Skeletal muscle tissue (tissue), 4 donors: ENCODE results near the gene ASB10. TPM values are rescaled to one million over a fixed set of nuclear protein-coding genes. Genes with fewer than 3 reads are reported as not detected.

ENCODE experiments used
- H3K27ac ChIP-seq: one replicate; pipeline ENCODE4 v1.7.0; 2013; ENCODE audit warnings: mild to moderate bottlenecking, low read depth, low read length, inconsistent platforms
- H3K27me3 ChIP-seq, 3 donors: one replicate each; pipeline ENCODE4 v1.7.0; 2013; ENCODE audit warnings: low read length in 3 of 3; ENCODE audit not compliant: control insufficient read depth in 3 of 3, insufficient read depth in 3 of 3
- H3K36me3 ChIP-seq, 3 donors: one replicate each; pipeline ENCODE4 v1.7.0; 2013; ENCODE audit warnings: low read length in 3 of 3; ENCODE audit not compliant: control insufficient read depth in 3 of 3, insufficient read depth in 3 of 3
- H3K4me1 ChIP-seq, 3 donors: one replicate each; pipeline ENCODE4 v1.7.0; 2013; ENCODE audit warnings: low read length in 3 of 3, mild to moderate bottlenecking in 3 of 3; ENCODE audit not compliant: control insufficient read depth in 3 of 3, insufficient read depth in 3 of 3
- H3K4me3 ChIP-seq, 3 donors: one replicate each; pipeline ENCODE4 v1.7.0; 2013; ENCODE audit warnings: low read length in 3 of 3
- H3K9ac ChIP-seq, 3 donors: one replicate each; pipeline ENCODE4 v1.7.0; 2013; ENCODE audit warnings: low read length in 3 of 3, mild to moderate bottlenecking in 3 of 3, moderate library complexity in 2 of 3, low read depth in 1 of 3
- H3K9me3 ChIP-seq, 3 donors: one replicate each; pipeline ENCODE4 v1.7.0; 2013; ENCODE audit warnings: low read length in 3 of 3; ENCODE audit not compliant: control insufficient read depth in 3 of 3
- total RNA-seq: library from RNA; depleted of rRNA; stranded (reverse); fragments of >200 nt; gene quantifications from one replicate; pipeline ENCODE4 v1.2.3, GENCODE V29; 2014
- donor health status: Osteomylitis.

ASB10 gene
- total RNA-seq, 1 donor from 2014 or later, result 3.7 TPM

- Histone ChIP-seq H3K36me3 (no peaks in the 10 kb centered on the region), H3K4me1 (peaks cover 20 to 39% (median 25%) of the 10 kb centered on the region in 3 donors), H3K27ac (peak overlapping the region; percentile 72), H3K4me3 (peak overlapping the region in 1 of 3 donors; percentile 20), H3K9ac (peak overlapping the region in 2 of 3 donors; percentile 38 to 62), H3K9me3 (no peaks in the 10 kb centered on the region), H3K27me3 (peaks cover 0 to 15% (median 5%) of the 10 kb centered on the region in 3 donors)
Measured at GRCh38 chr7:151191544-151191943, 4.5 kb upstream of the ASB10 start.

GRCh38 chr7:151189038-151189437 lies 2.0 kb upstream of the ASB10 start:
- H3K27ac ChIP-seq, result no peak overlapping the region
- peaks cover 26 to 60% (median 34%) of the 10 kb centered on the region in 3 donors for H3K4me1 ChIP-seq
- no peaks in the 10 kb centered on the region for H3K27me3 ChIP-seq
- no peaks in the 10 kb centered on the region for H3K9me3 ChIP-seq
- H3K36me3 ChIP-seq, result peaks cover 0 to 5% (median 0%) of the 10 kb centered on the region in 3 donors
- H3K9ac ChIP-seq, result no peak overlapping the region
- H3K4me3 ChIP-seq, result no peak overlapping the region

- H3K4me3 ChIP-seq, result peak overlapping the region; percentile 59 to 75 (median 68)
- H3K36me3 ChIP-seq, result peaks cover 0 to 5% (median 0%) of the 10 kb centered on the region in 3 donors
- peak overlapping the region; percentile 97 for H3K27ac ChIP-seq
- no peaks in the 10 kb centered on the region for H3K27me3 ChIP-seq
- H3K9me3 ChIP-seq, result no peaks in the 10 kb centered on the region
- H3K4me1 ChIP-seq, result peaks cover 26 to 60% (median 34%) of the 10 kb centered on the region in 3 donors
- H3K9ac ChIP-seq, result peak overlapping the region; percentile 81 to 99 (median 86)
Measured at GRCh38 chr7:151188252-151188542, 1.1 kb upstream of the ASB10 start.

- Histone ChIP-seq H3K4me3 (peak overlapping the region; percentile 69 to 87 (median 75)), H3K27me3 (no peaks in the 10 kb centered on the region), H3K4me1 (peaks cover 26 to 66% (median 38%) of the 10 kb centered on the region in 3 donors), H3K36me3 (peaks cover 0 to 5% (median 4%) of the 10 kb centered on the region in 3 donors), H3K9ac (peak overlapping the region; percentile 81 to 99 (median 86)), H3K27ac (peak overlapping the region; percentile 97), H3K9me3 (no peaks in the 10 kb centered on the region)
Measured at GRCh38 chr7:151187409-151188251, 580 bp upstream of the ASB10 start.

- Histone ChIP-seq H3K36me3 (peaks cover 0 to 8% (median 7%) of the 10 kb centered on the region in 3 donors), H3K4me3 (peak overlapping the region; percentile 69 to 87 (median 75)), H3K27me3 (no peaks in the 10 kb centered on the region), H3K4me1 (peaks cover 24 to 67% (median 42%) of the 10 kb centered on the region in 3 donors), H3K27ac (peak overlapping the region; percentile 97), H3K9me3 (no peaks in the 10 kb centered on the region), H3K9ac (peak overlapping the region; percentile 81 to 99 (median 86))
Measured at GRCh38 chr7:151185762-151186639, 1.0 kb downstream of the ASB10 start.

- no peak overlapping the region for H3K27ac ChIP-seq
- H3K27me3 ChIP-seq, result no peaks in the 10 kb centered on the region
- no peaks in the 10 kb centered on the region for H3K9me3 ChIP-seq
- H3K9ac ChIP-seq, result peak overlapping the region in 1 of 3 donors; percentile 66
- peaks cover 36 to 82% (median 53%) of the 10 kb centered on the region in 3 donors for H3K4me1 ChIP-seq
- peaks cover 9 to 29% (median 21%) of the 10 kb centered on the region in 3 donors for H3K36me3 ChIP-seq
- peak overlapping the region in 2 of 3 donors; percentile 13 to 46 for H3K4me3 ChIP-seq
Measured at GRCh38 chr7:151181011-151181431, 6.0 kb downstream of the ASB10 start.

GRCh38 chr7:151179946-151180345 lies 7.1 kb downstream of the ASB10 start:
- Histone ChIP-seq H3K9ac (no peak overlapping the region), H3K9me3 (no peaks in the 10 kb centered on the region), H3K27ac (no peak overlapping the region), H3K27me3 (peaks cover 0 to 3% (median 3%) of the 10 kb centered on the region in 3 donors), H3K4me1 (peaks cover 39 to 82% (median 57%) of the 10 kb centered on the region in 3 donors), H3K4me3 (no peak overlapping the region), H3K36me3 (peaks cover 9 to 33% (median 32%) of the 10 kb centered on the region in 3 donors)

- peaks cover 0 to 5% (median 3%) of the 10 kb centered on the region in 3 donors for H3K27me3 ChIP-seq
- no peak overlapping the region for H3K27ac ChIP-seq
- no peak overlapping the region for H3K4me3 ChIP-seq
- peaks cover 39 to 85% (median 58%) of the 10 kb centered on the region in 3 donors for H3K4me1 ChIP-seq
- peaks cover 9 to 33% (median 32%) of the 10 kb centered on the region in 3 donors for H3K36me3 ChIP-seq
- no peaks in the 10 kb centered on the region for H3K9me3 ChIP-seq
- peak overlapping the region in 1 of 3 donors; percentile 16 for H3K9ac ChIP-seq
Measured at GRCh38 chr7:151179287-151179860, 7.7 kb downstream of the ASB10 start.

- Histone ChIP-seq H3K9ac (peak overlapping the region in 2 of 3 donors; percentile 32 to 45), H3K4me1 (peaks cover 39 to 83% (median 57%) of the 10 kb centered on the region in 3 donors), H3K9me3 (no peaks in the 10 kb centered on the region), H3K36me3 (peaks cover 9 to 33% (median 30%) of the 10 kb centered on the region in 3 donors), H3K27ac (no peak overlapping the region), H3K27me3 (peaks cover 0 to 5% (median 3%) of the 10 kb centered on the region in 3 donors), H3K4me3 (no peak overlapping the region)
Measured at GRCh38 chr7:151178831-151179230, 8.2 kb downstream of the ASB10 start.
